ENCODE measurements around the gene HGFAC.
"Not testable (repeated sequence)": the region's sequence is repeated elsewhere in the genome, so short reads cannot be mapped to it uniquely, and the experiment has no call there.

Gene HGFAC

GRCh38 chr4:3411190-3411589 lies 30.6 kb upstream of the HGFAC start:
- DNase-seq (ENCODE audit: low spot score) = not testable (repeated sequence)

GRCh38 chr4:3411676-3412075 lies 30.1 kb upstream of the HGFAC start:
- DNase-seq (ENCODE audit: low spot score) = no peak

GRCh38 chr4:3412257-3413020 lies 29.3 kb upstream of the HGFAC start:
- no peak for DNase-seq (ENCODE audit: low spot score)

GRCh38 chr4:3413217-3413671 lies 28.5 kb upstream of the HGFAC start:
- DNase-seq (ENCODE audit: low spot score) = no peak

GRCh38 chr4:3413675-3414420 lies 27.9 kb upstream of the HGFAC start:
- DNase-seq (ENCODE audit: low spot score) = no peak

- no peak for DNase-seq (ENCODE audit: low spot score)
Measured at GRCh38 chr4:3414421-3415279, 27.1 kb upstream of the HGFAC start.

- DNase-seq (ENCODE audit: low spot score) = no peak
Measured at GRCh38 chr4:3415471-3416141, 26.2 kb upstream of the HGFAC start.

- DNase-seq (ENCODE audit: low spot score) = no peak
Measured at GRCh38 chr4:3416270-3416669, 25.5 kb upstream of the HGFAC start.

- no peak for DNase-seq (ENCODE audit: low spot score)
Measured at GRCh38 chr4:3416821-3417221, 24.9 kb upstream of the HGFAC start.

GRCh38 chr4:3417448-3417847 lies 24.3 kb upstream of the HGFAC start:
- DNase-seq (ENCODE audit: low spot score) = no peak

- no peak for DNase-seq (ENCODE audit: low spot score)
Measured at GRCh38 chr4:3418029-3418762, 23.6 kb upstream of the HGFAC start.

GRCh38 chr4:3419836-3420605 lies 21.7 kb upstream of the HGFAC start:
- DNase-seq (ENCODE audit: low spot score) = no peak

GRCh38 chr4:3420606-3420955 lies 21.2 kb upstream of the HGFAC start:
- no peak for DNase-seq (ENCODE audit: low spot score)

GRCh38 chr4:3420956-3421355 lies 20.8 kb upstream of the HGFAC start:
- DNase-seq (ENCODE audit: low spot score) = no peak

GRCh38 chr4:3421470-3421869 lies 20.3 kb upstream of the HGFAC start:
- no peak for DNase-seq (ENCODE audit: low spot score)

GRCh38 chr4:3422241-3422801 lies 19.4 kb upstream of the HGFAC start:
- no peak for DNase-seq (ENCODE audit: low spot score)

GRCh38 chr4:3422808-3423297 lies 18.9 kb upstream of the HGFAC start:
- DNase-seq (ENCODE audit: low spot score) = no peak

- DNase-seq (ENCODE audit: low spot score) = no peak
Measured at GRCh38 chr4:3423406-3423805, 18.4 kb upstream of the HGFAC start.

- DNase-seq (ENCODE audit: low spot score) = no peak
Measured at GRCh38 chr4:3423952-3424351, 17.8 kb upstream of the HGFAC start.

GRCh38 chr4:3424522-3425095 lies 17.2 kb upstream of the HGFAC start:
- DNase-seq (ENCODE audit: low spot score) = no peak
